ENCODE data around the gene AGPAT2.

The AGPAT2 gene

DNA sequence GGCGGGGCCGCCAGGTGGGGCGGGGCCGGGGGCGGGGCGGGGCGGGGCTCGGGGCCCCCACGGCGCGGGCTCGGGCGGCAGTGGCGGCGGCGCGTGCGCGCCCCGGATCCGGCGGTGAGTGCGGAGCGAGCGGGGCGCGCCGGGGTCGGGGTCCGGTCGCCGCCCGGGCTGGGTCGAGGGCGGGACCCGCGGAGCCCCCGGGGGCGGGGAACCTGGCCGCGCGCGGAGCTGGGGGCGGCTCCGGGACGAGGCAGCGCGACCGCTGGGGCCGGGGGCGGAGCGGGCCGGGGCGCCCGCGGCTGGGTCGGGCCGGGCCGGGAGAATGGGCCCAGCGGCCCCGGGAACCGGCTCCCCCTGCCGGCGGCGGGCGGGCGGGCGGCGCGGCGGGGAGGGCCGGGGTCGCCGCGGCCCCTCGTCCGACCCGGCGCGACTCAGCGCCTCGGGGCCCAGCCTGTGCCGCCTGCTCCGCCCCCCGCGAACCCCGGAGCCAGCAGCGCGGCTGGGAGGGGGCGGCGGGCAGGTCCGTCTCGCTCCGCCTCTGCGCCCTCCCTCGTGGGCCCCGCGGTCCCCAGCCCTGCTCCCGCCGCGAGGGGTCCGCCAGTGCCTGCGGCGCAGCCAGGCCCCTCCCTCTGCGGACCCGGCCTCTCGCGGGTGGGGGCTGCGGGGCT is 21.4 kb downstream of the AGPAT2 start:
- H3K27me3 Mint-ChIP-seq, result peaks cover 69% of the 10 kb centered on the region
- CTCF ChIA-PET, result no interaction called here
- H3K9me3 Mint-ChIP-seq, result no peaks in the 10 kb centered on the region
- H3K4me1 Mint-ChIP-seq, result peaks cover 7% of the 10 kb centered on the region
- DNase-seq, result peak; percentile 51
- no peak overlapping the region for H3K4me3 Mint-ChIP-seq
- no peaks in the 10 kb centered on the region for H3K36me3 Mint-ChIP-seq
- H3K27ac Mint-ChIP-seq, result no peak overlapping the region

DNA sequence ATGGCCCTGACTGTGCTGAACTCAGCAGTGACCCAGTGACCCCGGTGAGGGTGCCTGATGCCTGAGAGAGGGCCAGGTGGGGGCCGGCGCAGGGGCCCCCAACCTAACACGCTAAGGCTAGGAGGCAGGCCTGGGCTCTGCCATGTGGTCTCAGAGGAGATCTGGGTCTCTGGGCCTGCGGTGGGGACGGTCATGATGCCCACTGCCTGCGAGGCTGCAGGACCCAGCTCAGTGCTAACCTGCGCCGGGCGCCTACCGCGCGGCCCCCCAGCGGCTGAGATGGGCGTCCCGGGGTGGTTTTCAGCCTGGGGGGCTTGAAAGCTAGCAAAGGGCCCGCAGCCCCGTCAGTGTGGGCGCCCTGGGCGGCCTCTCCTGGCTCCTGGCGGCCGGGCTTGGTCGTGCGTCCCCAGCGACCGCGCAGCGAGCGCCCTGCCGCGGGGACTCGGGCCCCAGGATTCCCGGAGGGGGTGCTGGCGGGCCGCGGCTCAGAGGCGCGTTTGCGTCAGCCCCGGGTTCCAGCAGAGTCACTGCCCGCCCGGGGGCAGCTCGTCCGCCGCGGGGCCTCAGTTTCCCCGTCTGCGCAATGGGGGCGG is 22.1 kb downstream of the AGPAT2 start:
- Mint-ChIP-seq H3K9me3 (no peaks in the 10 kb centered on the region), H3K36me3 (no peaks in the 10 kb centered on the region), H3K4me1 (peaks cover 7% of the 10 kb centered on the region), H3K27ac (no peak overlapping the region), H3K4me3 (peak overlapping the region; percentile 68), H3K27me3 (peaks cover 75% of the 10 kb centered on the region)
- CTCF ChIA-PET, result interaction anchor here (1.4 kb wide), 1 partner anchor 36 kb away, joined by 3 read pairs; no protein-coding TSS in a partner anchor
- DNase-seq, result peak; percentile 47

DNA sequence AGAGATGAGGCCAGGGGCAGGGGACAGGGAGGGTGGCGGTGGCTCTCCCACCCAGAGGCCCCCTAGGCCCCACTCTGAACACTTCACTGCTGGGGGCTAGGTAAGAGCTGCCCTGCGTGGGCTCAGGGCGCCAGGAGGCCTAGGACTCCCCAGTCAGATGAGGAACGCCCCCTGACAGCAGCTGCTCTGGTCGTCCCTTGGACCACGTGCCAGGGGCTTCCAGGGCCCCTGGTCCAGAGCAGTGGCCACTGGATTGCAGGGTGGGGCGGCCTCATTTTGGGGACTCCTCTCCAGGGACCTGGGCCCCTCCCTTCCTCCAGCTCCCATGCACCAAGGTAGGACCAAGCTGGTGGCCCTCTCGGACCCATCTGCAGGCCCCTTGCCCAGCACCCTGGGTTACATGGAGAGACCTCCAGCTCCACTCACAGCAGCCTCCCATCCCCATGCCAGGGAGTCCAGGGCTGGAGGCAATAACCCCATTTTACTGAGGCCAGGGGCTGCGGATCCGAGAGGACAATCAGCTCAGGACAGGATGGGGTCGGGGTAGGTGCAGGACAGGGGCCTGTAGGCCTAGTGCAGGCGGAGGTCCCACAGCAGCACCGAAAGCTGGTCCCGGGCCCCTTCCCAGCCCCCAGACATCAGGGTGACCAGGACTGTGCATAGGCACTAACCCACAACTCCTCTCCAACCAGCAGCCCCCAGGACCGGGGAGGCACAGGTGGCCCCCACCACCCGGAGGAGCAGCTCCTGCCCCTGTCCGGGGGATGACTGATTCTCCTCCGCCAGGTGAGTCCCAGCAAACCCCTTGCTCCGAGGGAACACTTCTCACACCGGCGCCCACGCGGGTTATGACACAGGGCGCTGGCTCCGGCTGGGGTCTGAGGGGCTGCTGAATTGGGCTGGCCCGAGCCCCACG is 23.0 kb downstream of the AGPAT2 start:
- Mint-ChIP-seq H3K36me3 (no peaks in the 10 kb centered on the region), H3K9me3 (no peaks in the 10 kb centered on the region), H3K27ac (no peak overlapping the region), H3K4me3 (peak overlapping the region; percentile 68), H3K27me3 (peaks cover 84% of the 10 kb centered on the region), H3K4me1 (peaks cover 9% of the 10 kb centered on the region)
- CTCF ChIA-PET, result interaction anchor here (0.6 to 1.4 kb wide), 3 partner anchors 19 to 177 kb away, joined by 3 read pairs; no protein-coding TSS in a partner anchor
- DNase-seq, result no peak

DNA sequence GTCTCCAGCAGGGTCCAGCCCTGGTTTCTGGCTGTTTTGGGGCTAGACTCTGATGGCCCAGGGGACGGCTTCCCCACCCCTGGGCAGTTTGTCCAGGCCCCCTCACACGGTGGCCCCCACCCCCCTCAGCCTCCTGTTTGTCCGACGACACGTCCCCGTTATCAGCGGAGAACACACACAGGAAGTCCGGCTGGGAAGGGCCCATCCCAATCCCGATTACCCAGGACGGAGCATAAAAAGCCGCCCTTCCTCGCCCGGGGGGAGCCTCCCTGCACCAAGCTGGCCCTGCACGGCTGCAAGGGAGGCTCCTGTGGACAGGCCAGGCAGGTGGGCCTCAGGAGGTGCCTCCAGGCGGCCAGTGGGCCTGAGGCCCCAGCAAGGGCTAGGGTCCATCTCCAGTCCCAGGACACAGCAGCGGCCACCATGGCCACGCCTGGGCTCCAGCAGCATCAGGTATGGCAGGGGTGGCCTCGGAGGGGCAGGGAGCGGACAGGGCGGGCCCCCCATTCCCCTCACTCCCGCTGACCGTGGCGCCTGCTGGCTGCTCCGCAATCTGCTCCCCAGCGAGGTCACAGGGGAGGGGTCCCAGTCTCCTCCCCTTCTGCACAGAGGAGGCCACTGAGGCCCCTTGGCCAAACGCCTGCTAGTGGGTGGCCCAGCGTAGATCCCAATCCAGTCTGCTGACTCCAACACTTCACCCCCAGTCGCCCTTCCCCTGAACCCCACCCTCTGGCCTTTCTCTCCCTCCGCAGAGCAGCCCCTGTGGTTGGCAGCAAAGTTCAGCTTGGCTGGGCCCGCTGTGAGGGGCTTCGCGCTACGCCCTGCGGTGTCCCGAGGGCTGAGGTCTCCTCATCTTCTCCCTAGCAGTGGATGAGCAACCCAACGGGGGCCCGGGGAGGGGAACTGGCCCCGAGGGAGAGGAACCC is 24.3 kb downstream of the AGPAT2 start, which contains the start of gene EGFL7:
Gene EGFL7, plus strand, starts transcription at position 261 of the 926 bp plus-strand sequence. CDS start 5,367 bp downstream, outside the sequence.
- CTCF ChIA-PET, result no interaction called here
- Mint-ChIP-seq H3K4me3 (no peak within 1 kb of the TSS), H3K27ac (no peak within 1 kb of the TSS)

DNA sequence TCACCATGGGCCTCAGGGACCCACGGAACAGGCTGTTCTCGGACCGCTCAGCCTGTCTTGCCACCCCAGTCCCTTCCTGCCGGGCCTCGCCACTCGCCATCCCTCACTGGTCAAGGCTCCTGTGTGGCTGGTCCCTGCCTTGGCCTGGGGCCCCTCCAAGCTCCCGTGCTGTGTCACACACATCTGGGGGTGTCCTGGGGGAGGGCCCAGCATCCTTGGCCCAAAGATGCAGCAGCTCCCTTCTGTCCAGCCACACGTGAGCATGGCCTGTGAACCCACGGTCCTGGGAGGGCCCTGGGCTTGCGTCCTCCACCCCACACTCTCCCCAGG is 25.0 kb downstream of the AGPAT2 start:
- no peak overlapping the region for H3K27ac Mint-ChIP-seq
- peaks cover 88% of the 10 kb centered on the region for H3K27me3 Mint-ChIP-seq
- H3K4me1 Mint-ChIP-seq, result peaks cover 11% of the 10 kb centered on the region
- no peak for DNase-seq
- no peak overlapping the region for H3K4me3 Mint-ChIP-seq
- H3K9me3 Mint-ChIP-seq, result no peaks in the 10 kb centered on the region
- H3K36me3 Mint-ChIP-seq, result no peaks in the 10 kb centered on the region
- CTCF ChIA-PET, result no interaction called here

More for the DNA sequence above, 24.3 kb downstream of the AGPAT2 start, which contains the start of gene EGFL7:
- DNase-seq, result no peak
- Mint-ChIP-seq H3K4me1 (peaks cover 11% of the 10 kb centered on the region), H3K27me3 (peaks cover 88% of the 10 kb centered on the region), H3K36me3 (no peaks in the 10 kb centered on the region), H3K9me3 (no peaks in the 10 kb centered on the region)

DNA sequence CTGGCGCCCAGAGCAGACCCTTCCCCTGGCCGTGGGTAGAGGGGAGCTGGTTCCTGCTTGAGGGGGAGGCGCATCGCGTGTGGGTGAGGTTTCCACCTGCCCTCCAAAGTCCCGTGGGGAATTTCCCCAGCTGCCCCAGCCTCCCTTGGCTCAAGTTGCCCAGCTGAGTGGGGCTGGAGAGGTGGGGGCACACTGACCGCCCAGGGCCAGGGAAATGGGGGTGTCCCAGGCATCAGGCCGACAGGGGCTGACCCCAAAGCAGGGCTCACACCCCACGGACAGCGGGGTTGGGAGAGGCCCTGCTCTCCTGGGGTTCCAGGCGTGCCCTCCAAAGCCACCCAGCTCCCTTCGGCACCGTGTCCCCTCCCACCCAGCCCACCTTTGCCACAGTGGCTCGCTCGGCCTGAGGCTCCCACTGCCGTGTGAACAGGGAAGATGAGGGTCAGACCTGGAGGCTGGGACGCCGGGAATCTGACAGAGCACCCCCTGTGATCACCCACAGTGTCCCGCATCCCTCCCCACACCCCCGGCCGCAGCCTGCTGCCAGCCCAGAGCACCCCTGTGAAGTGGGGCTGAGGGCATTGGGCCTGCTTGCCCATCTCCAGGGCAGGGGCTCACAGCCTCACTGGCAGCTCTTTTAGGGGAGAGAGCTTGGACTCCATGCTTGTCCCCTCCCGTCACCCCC is 25.5 kb downstream of the AGPAT2 start:
- no peak overlapping the region for H3K4me3 Mint-ChIP-seq
- peaks cover 11% of the 10 kb centered on the region for H3K4me1 Mint-ChIP-seq
- H3K9me3 Mint-ChIP-seq, result no peaks in the 10 kb centered on the region
- no peak overlapping the region for H3K27ac Mint-ChIP-seq
- peaks cover 88% of the 10 kb centered on the region for H3K27me3 Mint-ChIP-seq
- CTCF ChIA-PET, result interaction anchor here (0.6 kb wide), 1 partner anchor 11 kb away, joined by 3 read pairs; no protein-coding TSS in a partner anchor
- no peaks in the 10 kb centered on the region for H3K36me3 Mint-ChIP-seq
- DNase-seq, result no peak

DNA sequence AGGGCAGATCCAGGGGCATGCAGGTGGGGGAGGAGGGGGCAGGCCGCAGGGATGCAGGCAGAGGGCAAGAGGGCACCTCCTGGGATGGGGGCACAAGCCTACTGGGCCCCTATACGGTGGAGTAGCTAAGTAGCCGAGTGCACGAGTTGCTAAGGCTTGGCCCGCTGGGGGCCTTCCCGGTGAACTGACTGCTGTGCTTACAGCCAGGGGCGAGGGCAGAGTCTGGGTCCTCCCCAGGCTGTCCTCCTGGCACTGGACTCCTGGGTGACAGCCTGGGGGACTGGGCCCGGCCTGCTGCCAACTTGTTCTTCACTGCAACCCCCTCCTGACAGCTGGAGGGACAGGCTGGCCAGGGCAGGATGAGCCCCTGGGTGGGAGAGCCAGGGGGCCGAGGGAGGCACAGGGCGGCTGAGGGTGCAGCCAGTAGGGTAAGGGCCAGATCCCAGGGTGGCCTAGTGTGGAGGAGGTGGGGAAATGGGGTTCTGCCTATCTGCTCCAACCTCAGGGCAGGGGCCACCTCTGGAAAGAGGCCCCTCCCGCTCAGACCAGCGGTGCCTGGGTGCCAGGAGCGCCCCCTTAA is 26.2 kb downstream of the AGPAT2 start:
- Mint-ChIP-seq H3K36me3 (no peaks in the 10 kb centered on the region), H3K4me3 (no peak overlapping the region), H3K4me1 (peaks cover 11% of the 10 kb centered on the region), H3K27me3 (peaks cover 89% of the 10 kb centered on the region), H3K27ac (no peak overlapping the region), H3K9me3 (no peaks in the 10 kb centered on the region)
- CTCF ChIA-PET, result interaction anchor here (0.6 kb wide), 1 partner anchor 10 kb away, joined by 3 read pairs; no protein-coding TSS in a partner anchor
- DNase-seq, result no peak

DNA sequence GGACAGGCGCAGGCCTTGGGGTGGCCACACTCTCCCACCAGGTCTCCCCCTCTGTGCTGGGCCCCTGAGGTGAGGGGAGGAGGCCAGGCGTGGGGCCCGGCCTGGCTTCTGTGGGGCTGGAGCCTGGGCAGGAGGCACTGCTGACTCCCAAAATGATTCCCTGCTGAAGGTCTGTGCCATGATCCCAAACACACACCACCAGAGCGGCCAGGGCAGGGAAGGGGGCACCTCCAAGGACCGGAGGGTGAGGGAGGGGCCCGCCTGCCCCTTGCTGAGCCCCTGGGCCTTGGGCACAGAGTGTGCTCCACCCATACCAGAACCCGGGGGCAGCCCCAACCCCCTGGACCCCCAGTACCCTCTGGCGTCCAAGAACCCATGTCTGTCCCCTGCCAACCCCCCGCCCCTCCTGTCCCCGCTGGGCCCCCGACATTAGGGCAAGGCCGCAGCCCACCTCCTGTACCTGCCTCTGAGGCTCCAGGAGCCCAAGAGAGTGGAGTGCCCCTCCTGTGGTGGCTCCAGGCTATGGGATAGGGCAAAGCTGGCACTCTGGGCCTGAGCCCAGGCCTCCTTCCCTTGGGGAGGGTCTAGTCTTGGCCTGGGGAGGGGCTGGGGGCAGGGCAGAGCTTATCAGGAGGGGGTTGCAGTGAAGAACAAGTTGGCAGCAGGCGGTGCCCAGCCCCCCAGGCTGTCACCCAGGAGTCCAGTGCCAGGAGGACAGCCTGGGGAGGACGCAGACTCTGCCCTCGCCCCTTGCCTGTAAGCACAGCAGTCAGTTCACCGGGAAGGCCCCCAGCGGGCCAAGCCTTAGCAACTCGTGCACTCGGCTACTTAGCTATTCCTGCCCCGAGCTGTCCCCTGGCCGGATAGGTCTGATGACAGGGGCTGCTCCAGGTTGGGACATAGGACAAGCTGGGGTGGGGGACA is 27.1 kb downstream of the AGPAT2 start:
- no peaks in the 10 kb centered on the region for H3K36me3 Mint-ChIP-seq
- DNase-seq, result no peak
- peaks cover 96% of the 10 kb centered on the region for H3K27me3 Mint-ChIP-seq
- H3K27ac Mint-ChIP-seq, result no peak overlapping the region
- peaks cover 12% of the 10 kb centered on the region for H3K4me1 Mint-ChIP-seq
- CTCF ChIA-PET, result no interaction called here
- no peak overlapping the region for H3K4me3 Mint-ChIP-seq
- no peaks in the 10 kb centered on the region for H3K9me3 Mint-ChIP-seq

DNA sequence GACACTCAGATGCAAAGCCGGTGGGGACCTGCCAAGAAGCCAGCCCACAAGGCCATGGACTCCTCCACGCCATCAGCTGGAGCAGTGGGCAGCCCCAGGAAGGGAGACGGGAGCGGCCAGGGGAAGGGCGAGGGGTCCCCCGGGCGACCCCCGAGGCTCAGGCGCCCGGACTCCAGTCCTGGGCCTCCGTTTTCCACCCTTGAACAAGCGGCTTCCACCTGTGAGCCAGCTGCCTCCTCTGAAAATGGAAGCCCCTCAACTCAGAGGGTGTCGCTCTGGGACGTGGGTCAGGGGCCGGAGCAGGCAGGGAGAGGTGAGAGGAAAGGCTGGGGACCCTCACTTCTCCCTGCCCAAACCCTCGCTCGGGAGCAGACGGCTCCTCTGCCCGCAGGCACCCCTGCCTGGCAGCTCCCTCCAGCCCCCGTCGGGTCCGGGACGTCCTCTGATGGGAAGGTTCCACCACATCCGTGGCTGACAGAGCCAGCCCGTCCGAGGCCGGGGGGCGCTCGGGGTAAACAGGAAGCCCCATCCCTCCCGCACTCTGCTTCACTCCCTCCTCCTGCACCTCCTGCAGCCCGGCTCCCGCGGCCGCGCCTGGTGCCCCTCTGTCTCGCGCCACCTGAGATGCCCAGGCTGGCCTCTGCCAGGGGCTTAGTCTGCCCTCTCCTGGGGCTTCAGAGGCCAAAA is 28.3 kb downstream of the AGPAT2 start:
- CTCF ChIA-PET, result no interaction called here
- H3K27me3 Mint-ChIP-seq, result peaks cover 95% of the 10 kb centered on the region
- H3K27ac Mint-ChIP-seq, result no peak overlapping the region
- H3K4me1 Mint-ChIP-seq, result peaks cover 9% of the 10 kb centered on the region
- H3K9me3 Mint-ChIP-seq, result no peaks in the 10 kb centered on the region
- H3K36me3 Mint-ChIP-seq, result no peaks in the 10 kb centered on the region
- DNase-seq, result peak; percentile 55
- no peak overlapping the region for H3K4me3 Mint-ChIP-seq

DNA sequence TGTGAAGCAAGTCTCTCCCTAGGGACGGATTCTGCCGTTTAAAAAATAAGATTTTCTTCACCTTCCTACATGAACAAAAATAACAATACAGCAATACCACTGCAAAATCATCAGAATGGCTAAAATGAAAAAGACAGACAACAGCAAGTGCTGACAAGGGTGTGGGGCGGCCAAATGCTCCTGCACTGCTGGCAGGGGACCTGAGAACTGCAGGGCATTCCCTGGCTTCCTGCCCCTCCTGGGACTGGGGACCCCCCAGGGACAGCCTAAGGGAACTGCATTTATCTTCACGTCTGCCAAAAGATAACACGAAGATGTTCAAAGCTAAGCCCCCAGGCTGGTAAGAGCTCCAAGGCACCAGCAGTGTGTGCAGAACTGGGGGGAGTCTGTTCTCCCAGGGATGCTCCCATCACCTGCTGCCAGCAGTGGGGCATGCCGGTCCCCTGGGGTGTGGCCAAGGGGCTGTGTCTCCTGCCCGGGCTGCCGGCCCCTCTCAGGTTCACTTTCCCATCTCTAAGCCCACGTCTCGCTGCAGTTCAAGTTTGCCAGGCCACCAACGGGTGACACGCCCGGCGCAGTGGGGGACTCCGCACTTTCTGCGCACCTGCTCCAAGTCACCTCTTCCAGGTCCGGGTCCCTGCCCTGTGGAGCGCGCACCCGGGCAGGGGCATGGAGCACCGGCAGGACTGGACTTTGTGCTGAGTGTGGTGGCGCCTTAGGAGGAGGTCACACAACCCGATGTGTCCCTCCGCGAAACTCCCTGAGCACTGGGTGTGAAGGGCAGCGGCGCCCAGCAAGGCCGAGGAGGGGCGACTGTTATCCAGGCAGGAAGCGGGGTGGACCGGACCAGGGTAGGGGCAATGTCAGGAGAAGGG is 29.0 kb downstream of the AGPAT2 start:
- peaks cover 9% of the 10 kb centered on the region for H3K4me1 Mint-ChIP-seq
- H3K9me3 Mint-ChIP-seq, result no peaks in the 10 kb centered on the region
- DNase-seq, result no peak
- no peak overlapping the region for H3K27ac Mint-ChIP-seq
- H3K4me3 Mint-ChIP-seq, result no peak overlapping the region
- CTCF ChIA-PET, result no interaction called here
- H3K36me3 Mint-ChIP-seq, result no peaks in the 10 kb centered on the region
- peaks cover 94% of the 10 kb centered on the region for H3K27me3 Mint-ChIP-seq

Data from activated naive CD4-positive, alpha-beta T cell treated with anti-CD3 and anti-CD28 coated beads, Interleukin-2, amount 10 ng/mL, durations not matched to agents 7 days and 5 days (primary cell).